Ovary (tissue), 3 donors: ENCODE data around the gene CACNA1C.

Experiments
- POLR2A ChIP-seq: fragments of 450-650 bp; IDR thresholded peaks from one replicate; pipeline ENCODE4 v1.6.1; 2017; ENCODE audit warnings: antibody characterized with exemption, mild to moderate bottlenecking, moderate library complexity
- TF ChIP-seq, protein P1 (sequence below), 3 donors: fragments of 450-650 bp in 2 of 3; fragments of 200-600 bp in 1 of 3; IDR thresholded peaks; one replicate each; pipeline versions ENCODE4 v1.5.1 to v1.8.0; 2016 to 2022; ENCODE audit warnings: antibody characterized with exemption in 3 of 3, mild to moderate bottlenecking in 1 of 3
- donor health status: DM: no; HTN: no; CAD: no.

- TF ChIP-seq POLR2A = no peak
- TF ChIP-seq, protein P1, sequence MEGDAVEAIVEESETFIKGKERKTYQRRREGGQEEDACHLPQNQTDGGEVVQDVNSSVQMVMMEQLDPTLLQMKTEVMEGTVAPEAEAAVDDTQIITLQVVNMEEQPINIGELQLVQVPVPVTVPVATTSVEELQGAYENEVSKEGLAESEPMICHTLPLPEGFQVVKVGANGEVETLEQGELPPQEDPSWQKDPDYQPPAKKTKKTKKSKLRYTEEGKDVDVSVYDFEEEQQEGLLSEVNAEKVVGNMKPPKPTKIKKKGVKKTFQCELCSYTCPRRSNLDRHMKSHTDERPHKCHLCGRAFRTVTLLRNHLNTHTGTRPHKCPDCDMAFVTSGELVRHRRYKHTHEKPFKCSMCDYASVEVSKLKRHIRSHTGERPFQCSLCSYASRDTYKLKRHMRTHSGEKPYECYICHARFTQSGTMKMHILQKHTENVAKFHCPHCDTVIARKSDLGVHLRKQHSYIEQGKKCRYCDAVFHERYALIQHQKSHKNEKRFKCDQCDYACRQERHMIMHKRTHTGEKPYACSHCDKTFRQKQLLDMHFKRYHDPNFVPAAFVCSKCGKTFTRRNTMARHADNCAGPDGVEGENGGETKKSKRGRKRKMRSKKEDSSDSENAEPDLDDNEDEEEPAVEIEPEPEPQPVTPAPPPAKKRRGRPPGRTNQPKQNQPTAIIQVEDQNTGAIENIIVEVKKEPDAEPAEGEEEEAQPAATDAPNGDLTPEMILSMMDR (IDR thresholded peaks at IDR 0.05) = no peak
These were observed 435.3 kb downstream of the CACNA1C start for GRCh38 chr12:2488131-2488530.
